Lung (tissue), 12 donors: Measurements from ENCODE around the gene SETD2. TPM values are rescaled to one million over a fixed set of nuclear protein-coding genes. Genes with fewer than 3 reads are reported as not detected.
"Not testable (repeated sequence)": the region's sequence is repeated elsewhere in the genome, so short reads cannot be mapped to it uniquely, and the experiment has no call there.

Experiments used
- ATAC-seq: fragments of 200-7000 bp; cut with Tn5 transposase; one replicate; pipeline ENCODE4 v1.9.1; 2020; ENCODE audit warnings: moderate number of reproducible peaks; ENCODE audit not compliant: insufficient read depth, low FRiP score
- DNase-seq, 3 donors: peaks; one replicate each; pipeline ENCODE4 v3.0.0-alpha.2; 2013 to 2017
- H3K27ac ChIP-seq, 2 donors: one replicate each; pipeline ENCODE4 v1.5.1; 2013; ENCODE audit warnings: mild to moderate bottlenecking in 2 of 2, moderate library complexity in 2 of 2, control low read depth in 1 of 2, inconsistent platforms in 1 of 2, low read depth in 1 of 2, low read length in 1 of 2
- H3K27me3 ChIP-seq, 3 donors: one replicate each; pipeline ENCODE4 v1.5.1; 2013; ENCODE audit warnings: low read length in 2 of 3; ENCODE audit not compliant: control insufficient read depth in 3 of 3, insufficient read depth in 3 of 3
- H3K36me3 ChIP-seq, 4 donors: one replicate each; pipeline ENCODE4 v1.5.1; 2013; ENCODE audit warnings: low read length in 4 of 4, mild to moderate bottlenecking in 1 of 4, moderate library complexity in 1 of 4; ENCODE audit not compliant: control insufficient read depth in 4 of 4, insufficient read depth in 4 of 4
- H3K4me1 ChIP-seq, 5 donors: one replicate each; pipeline ENCODE4 v1.5.1; 2013; ENCODE audit warnings: low read length in 5 of 5, mild to moderate bottlenecking in 2 of 5, moderate library complexity in 1 of 5; ENCODE audit not compliant: control insufficient read depth in 5 of 5, insufficient read depth in 5 of 5
- H3K4me3 ChIP-seq: one replicate; pipeline ENCODE4 v1.5.1; 2013; ENCODE audit warnings: mild to moderate bottlenecking, control low read depth, moderate library complexity
- H3K9ac ChIP-seq, 2 donors: one replicate each; pipeline ENCODE4 v1.5.1; 2013; ENCODE audit warnings: low read length in 2 of 2, control low read depth in 1 of 2; ENCODE audit not compliant: insufficient read depth in 1 of 2
- H3K9me3 ChIP-seq, 4 donors: one replicate each; pipeline ENCODE4 v1.5.1; 2013; ENCODE audit warnings: low read length in 3 of 4, mild to moderate bottlenecking in 1 of 4, moderate library complexity in 1 of 4; ENCODE audit not compliant: control insufficient read depth in 4 of 4, insufficient read depth in 3 of 4
- WGBS, 2 donors: extraction: QIAGEN DNeasy Blood & Tissue Kit; methylation state at CpG; one replicate each; pipeline ENCODE4 v1.1.7; 2013; 5-methylcytosine and 5-hydroxymethylcytosine counted together
- polyA plus RNA-seq, 2 donors: library from polyadenylated mRNA; stranded (reverse); fragments of 200-250 nt; gene quantifications; one replicate each; pipeline ENCODE4 v1.2.1, GENCODE V29; 2013
- total RNA-seq, 2 donors: library from RNA; depleted of rRNA in 1 of 2; stranded (reverse); fragments of >200 nt in 1 of 2; gene quantifications; one replicate each; pipeline ENCODE4 v1.2.1, GENCODE V29; 2014 to 2021
- TF ChIP-seq, protein P1 (sequence below): IDR thresholded peaks from 2 replicates; pipeline ENCODE4 v1.5.1; 2012; ENCODE audit warnings: mild to moderate bottlenecking; ENCODE audit errors: control extremely low read depth, extremely low read depth
- donor health status: control.
- donor health status: control.
- donor health status: Bipolar disorder and iron deficiency.
- donor health status: healthy.
- donor health status: DM: yes; HTN: yes; CAD: no.

The SETD2 gene
- total and polyA plus RNA-seq, 4 donors: 10.4 to 107 (median 25.0) TPM

GRCh38 chr3:47079432-47079831 is 84.5 kb downstream of the SETD2 start:
- Histone ChIP-seq H3K9me3 (no peaks in the 10 kb centered on the region), H3K27me3 (no peaks in the 10 kb centered on the region), H3K36me3 (peaks cover 10 to 31% (median 22%) of the 10 kb centered on the region in 4 donors), H3K27ac (no peak overlapping the region), H3K4me3 (no peak overlapping the region), H3K4me1 (peaks cover 0 to 4% (median 0%) of the 10 kb centered on the region in 5 donors), H3K9ac (no peak overlapping the region)
- ATAC-seq (no peak), DNase-seq (no peak)
- TF ChIP-seq, protein P1, sequence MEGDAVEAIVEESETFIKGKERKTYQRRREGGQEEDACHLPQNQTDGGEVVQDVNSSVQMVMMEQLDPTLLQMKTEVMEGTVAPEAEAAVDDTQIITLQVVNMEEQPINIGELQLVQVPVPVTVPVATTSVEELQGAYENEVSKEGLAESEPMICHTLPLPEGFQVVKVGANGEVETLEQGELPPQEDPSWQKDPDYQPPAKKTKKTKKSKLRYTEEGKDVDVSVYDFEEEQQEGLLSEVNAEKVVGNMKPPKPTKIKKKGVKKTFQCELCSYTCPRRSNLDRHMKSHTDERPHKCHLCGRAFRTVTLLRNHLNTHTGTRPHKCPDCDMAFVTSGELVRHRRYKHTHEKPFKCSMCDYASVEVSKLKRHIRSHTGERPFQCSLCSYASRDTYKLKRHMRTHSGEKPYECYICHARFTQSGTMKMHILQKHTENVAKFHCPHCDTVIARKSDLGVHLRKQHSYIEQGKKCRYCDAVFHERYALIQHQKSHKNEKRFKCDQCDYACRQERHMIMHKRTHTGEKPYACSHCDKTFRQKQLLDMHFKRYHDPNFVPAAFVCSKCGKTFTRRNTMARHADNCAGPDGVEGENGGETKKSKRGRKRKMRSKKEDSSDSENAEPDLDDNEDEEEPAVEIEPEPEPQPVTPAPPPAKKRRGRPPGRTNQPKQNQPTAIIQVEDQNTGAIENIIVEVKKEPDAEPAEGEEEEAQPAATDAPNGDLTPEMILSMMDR: no peak

- DNase-seq (peak in 1 of 3 donors; percentile 6), ATAC-seq (no peak)
- Histone ChIP-seq H3K9me3 (no peaks in the 10 kb centered on the region), H3K9ac (no peak overlapping the region), H3K4me1 (peaks cover 0 to 4% (median 0%) of the 10 kb centered on the region in 5 donors), H3K27ac (no peak overlapping the region), H3K4me3 (no peak overlapping the region), H3K27me3 (no peaks in the 10 kb centered on the region), H3K36me3 (peaks cover 2 to 17% (median 4%) of the 10 kb centered on the region in 4 donors)
- 61 to 66% methylated on average over 2 of the region's 2 CpGs for WGBS, 2 donors
- TF ChIP-seq, protein P1: no peak
Measured at GRCh38 chr3:47073685-47074084, 90.2 kb downstream of the SETD2 start.

- TF ChIP-seq, protein P1: no peak
- DNase-seq (no peak), ATAC-seq (no peak)
- no peaks in the 10 kb centered on the region for H3K9me3 ChIP-seq
- H3K4me1 ChIP-seq: no peaks in the 10 kb centered on the region
- H3K4me3 ChIP-seq: no peak overlapping the region
- peaks cover 0 to 17% (median under 1%) of the 10 kb centered on the region in 4 donors for H3K36me3 ChIP-seq
- no peak overlapping the region for H3K27ac ChIP-seq
- no peaks in the 10 kb centered on the region for H3K27me3 ChIP-seq
- H3K9ac ChIP-seq: no peak overlapping the region
- 97 to 99% methylated on average over 3 of the region's 3 CpGs for WGBS, 2 donors
Measured at GRCh38 chr3:47070770-47071169, 93.1 kb downstream of the SETD2 start.

- not testable (repeated sequence) for ATAC-seq, H3K27ac ChIP-seq, H3K9me3 ChIP-seq, DNase-seq, H3K4me3 ChIP-seq, H3K9ac ChIP-seq, H3K27me3 ChIP-seq, H3K4me1 ChIP-seq
- 96 to 98% methylated on average over 3 of the region's 3 CpGs for WGBS, 2 donors
- H3K36me3 ChIP-seq: peaks cover 3 to 25% (median 4%) of the 10 kb centered on the region in 4 donors
Measured at GRCh38 chr3:47066259-47066658, 97.7 kb downstream of the SETD2 start.
